Daoy (cell line): Measurements from ENCODE around the gene FOXP1. TPM values are rescaled to one million over a fixed set of nuclear protein-coding genes. Genes with fewer than 3 reads are reported as not detected.
"Not testable (repeated sequence)": the region's sequence is repeated elsewhere in the genome, so short reads cannot be mapped to it uniquely, and the experiment has no call there.

Experiments used
- DNase-seq: peaks from one replicate; pipeline ENCODE4 v3.0.0-alpha.2; 2015; ENCODE audit warnings: low read depth
- total RNA-seq: library from RNA; depleted of rRNA; stranded (reverse); fragments of >200 nt; shearing (Covaris generic); gene quantifications from 2 replicates; pipeline ENCODE4 v1.2.3, GENCODE V29; 2014

The FOXP1 gene
- total RNA-seq, 1 experiment from 2014 or later, result 42.6 TPM

DNA sequence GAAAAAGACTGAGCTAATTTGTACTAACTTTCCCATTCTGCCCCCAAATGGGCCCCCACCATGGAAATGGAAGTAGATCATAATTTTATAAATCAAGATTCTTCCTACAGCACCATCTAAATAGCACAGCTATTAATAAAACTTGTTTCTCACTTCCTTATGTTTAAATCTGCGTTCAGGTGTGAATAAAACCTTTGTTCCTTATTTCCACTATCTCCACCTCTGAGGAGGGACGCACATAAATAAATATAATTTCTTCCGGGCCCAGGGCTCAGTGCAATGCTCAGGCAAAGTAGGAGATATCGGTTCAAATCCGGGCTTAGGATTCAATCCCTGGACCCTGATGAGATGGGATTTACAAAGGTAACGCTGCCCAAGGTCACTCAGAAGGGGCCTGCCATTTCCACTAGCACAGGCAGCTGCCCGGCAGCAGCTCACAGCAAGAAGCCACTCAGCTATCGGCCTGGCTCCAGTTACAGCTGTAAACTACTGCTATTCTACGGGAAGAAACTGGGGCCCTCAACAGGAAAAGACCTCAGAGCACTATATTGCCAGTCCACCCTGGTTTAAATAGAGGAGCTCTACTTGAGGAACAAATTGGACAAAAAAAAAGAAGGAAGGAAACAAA is 52.5 kb downstream of the FOXP1 start:
- no peak for DNase-seq

DNA sequence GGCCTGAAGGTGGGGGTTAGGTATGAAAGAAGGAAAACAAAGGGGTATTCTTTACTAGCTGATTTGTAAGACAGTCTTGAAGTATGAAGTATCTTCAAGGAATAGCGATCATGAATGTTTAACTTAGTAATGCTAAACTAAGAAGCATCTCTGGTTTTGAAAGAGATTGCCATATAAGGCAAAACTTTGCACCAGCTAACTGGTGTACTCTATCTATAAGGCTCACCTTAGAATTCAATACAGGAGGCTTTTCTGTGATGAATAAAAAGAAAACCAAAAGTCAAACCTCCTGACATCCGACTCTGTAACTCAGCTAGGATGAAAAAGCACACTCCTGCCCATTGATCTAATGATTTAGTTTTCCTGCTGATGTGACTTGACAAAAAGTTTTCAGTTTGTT is 54.7 kb downstream of the FOXP1 start:
- no peak for DNase-seq

DNA sequence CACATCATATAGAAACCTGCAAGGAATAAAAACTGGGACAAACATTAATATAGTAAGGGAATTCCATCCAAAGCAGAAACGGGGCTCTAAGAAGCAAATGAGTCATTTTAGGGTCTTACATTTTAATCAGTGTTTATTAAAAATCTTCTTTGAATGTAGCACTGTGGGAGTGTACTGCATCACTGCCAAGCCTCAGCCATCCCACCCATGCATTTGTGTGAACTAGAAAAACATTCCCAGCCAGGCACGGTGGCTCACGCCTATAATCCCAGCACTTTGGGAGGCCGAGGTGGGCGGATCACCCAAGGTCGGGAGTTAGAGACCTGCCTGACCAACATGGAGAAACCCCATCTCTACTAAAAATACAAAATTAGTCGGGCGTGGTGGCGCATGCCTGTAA is 57.1 kb downstream of the FOXP1 start:
- not testable (repeated sequence) for DNase-seq

DNA sequence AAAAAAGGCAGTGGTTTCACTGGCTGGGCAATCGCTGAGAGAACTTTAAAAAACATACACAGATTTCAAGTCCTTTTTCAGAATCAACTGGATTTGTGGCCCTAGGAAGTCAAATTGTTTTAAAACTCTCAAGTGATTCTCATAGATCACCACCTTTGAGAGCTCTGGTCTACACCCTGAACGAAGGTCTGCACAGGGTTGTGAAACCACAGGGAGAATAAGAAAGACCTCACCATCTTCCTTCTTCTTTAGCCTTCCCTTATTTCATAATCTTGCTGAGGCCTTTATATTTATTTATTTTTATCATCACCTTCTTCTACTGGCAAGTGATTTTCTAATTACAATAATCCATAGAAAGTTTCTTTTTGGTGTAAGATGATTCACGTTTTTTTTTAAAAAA is 58.1 kb downstream of the FOXP1 start:
- DNase-seq, result no peak

DNA sequence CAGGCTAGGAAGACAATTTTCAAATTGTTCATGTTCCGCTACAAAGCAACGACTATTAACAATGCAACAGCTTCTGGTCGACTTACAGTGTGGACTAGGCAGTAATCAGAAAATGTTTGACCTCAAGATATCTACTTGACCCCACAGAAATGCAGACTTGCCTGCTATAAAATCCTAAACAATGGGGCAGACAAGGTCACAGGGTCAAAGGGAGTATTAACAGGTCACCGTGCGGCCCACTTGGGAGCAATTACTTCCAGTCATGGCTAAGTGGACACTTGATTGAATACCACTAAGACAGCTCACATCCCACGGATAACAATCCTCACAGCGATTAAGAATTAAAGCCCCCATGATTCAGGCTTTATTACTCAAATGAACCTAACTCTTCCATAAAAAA is 58.9 kb downstream of the FOXP1 start:
- DNase-seq, result no peak

DNA sequence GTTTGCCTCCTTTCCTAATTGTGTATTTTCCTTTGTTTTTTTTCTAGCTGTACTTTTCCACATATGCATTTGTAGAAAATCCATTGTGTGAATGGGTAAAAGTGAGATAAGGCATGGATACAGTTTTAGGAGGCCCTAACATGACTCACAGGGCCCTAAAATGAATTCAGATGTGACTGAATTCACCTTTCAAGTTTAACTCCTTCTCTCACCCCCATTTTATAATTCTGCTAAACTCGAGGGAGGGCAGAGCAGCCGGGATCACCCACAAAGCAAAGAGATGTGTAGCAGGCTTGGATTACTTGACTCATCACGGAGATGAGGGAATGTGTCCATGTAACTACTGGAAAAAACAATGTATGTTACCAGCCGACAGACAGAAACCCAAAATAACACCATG is 59.9 kb downstream of the FOXP1 start:
- peak; percentile 44 for DNase-seq

DNA sequence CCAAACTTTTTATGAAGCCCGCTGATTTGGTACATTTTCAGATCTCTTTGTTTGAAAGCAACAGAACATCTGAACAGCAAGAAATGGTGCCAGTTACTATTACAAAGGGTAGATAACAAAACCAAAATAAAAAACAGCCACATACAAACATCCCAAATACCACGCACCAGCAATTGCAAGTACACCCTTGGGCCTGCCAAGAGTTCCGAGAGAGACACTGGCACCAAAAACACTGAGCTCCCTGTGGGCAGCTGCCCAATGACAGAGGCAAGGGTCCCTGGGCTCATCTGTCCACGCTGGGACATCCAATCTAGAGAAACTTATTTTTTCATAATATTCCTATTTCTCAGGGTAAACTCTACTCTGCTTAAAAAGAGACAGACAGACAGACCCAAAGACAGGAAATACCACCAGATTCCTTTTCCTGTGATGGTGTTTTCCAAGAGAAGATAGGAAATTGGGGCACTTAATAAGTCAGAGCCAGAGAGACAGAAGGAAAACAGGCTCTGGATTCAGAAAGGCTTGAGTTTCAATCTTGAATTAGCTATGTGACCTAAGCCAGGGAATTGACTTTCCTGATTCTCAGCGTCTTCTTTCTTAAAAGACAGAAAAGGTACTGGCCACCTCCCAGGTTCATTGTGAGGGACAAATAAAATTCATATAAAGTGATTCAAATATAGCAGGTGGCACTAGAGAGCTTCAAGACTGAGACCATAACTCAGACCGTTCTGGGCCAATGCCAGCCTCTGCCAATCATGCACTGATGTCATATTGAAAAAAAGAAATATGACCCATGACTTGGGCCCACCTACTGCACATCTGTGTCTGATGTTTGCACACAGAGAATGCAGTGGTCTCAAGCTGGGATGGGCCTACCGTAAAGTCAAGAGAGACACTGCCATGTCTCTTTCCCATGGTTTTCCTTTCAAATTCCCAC is 61.3 kb downstream of the FOXP1 start:
- DNase-seq, result no peak

DNA sequence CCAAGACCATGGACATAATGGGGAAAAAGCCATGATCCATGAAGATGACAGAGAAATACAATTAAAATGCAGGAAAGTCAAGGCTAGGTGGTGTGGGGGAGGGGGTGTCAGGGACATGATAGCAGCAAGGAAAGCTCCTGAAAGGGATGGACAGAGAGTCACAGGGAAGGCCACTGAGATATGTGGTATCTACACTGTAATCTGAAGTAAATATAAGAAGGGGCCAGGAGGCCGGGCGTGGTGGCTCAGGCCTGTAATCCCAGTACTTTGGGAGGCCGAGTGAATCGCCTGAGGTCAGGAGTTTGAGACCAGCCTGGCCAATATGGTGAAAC is 62.5 kb downstream of the FOXP1 start:
- DNase-seq, result no peak

DNA sequence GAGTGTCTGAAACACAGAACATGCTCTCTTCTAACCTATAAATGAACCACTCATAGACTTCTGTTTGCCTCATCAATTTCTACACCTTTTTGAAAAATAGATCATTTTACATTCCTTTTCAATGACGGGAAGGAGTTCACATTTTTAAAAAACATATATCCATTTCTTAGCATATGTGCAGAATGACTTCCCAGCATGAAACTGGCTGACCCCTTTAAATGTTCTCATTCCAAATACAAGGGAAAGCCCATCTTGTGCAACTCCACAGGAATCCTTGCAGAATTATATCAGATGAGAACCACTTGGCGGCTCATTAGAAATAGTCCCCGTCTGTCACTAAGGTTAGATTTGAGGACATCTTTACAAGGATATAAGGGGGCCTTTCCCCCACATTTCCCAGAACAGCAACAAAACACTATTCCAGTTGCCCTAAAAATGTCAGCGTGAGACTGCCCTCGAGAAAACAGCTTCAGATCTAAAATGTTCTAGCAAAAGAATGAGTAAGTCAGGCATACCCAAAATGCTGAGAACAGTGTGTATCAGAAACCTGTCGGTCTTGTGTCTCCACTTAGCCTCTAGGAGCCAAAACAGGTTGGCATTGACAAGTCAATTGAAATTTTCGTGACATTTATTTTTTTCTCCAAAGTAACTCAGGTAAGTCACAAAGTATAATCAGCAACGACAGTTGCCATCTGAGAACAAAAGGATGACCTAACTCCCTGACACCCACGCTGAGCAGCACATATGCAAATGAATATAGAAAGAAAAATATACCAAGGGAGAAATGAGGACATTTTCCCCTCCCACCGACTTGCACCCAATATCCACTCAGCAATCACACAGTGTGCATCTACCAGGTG is 63.1 kb downstream of the FOXP1 start:
- DNase-seq, result no peak

DNA sequence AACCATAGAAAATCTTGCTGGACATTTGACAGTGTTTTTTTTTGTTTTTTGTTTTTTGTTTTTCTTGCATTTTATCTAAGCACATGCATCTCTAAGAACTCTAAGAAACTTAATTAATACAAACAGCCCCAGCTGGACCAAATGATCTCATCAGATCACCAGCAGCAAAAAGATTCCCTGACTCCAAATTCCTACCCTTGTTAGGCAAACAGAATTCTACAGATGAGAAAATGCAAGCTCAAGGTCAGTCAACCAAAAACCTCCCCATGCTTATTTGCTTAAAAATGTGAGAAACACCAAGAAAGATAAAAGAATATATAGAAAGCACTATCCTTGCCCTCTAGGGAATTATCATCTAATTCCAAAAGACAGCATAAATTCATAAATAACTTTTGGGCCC is 65.4 kb downstream of the FOXP1 start:
- no peak for DNase-seq

DNA sequence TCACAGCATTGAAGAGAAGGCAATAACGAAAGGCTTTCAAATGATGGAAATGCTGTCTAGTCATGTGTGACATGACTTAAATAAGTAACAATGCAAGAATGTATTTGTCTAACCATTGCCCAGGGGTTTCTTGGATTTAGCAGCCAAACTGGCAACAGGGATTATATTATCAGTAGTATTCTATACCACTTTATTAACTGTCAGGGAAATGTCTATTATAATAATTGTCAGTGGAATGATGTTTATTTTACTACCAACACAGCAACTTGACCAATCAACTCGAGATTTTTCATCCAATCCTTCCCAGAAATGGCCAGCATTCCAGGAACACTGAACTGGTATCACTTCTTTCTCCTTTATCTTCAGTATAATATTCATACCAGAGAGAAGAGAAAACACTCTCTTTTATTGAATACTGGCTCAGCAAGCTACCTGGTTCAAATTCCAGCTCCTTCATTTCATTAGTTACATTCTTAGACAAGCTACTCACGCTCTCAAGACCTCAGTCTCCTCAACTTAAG is 66.2 kb downstream of the FOXP1 start:
- DNase-seq, result no peak

DNA sequence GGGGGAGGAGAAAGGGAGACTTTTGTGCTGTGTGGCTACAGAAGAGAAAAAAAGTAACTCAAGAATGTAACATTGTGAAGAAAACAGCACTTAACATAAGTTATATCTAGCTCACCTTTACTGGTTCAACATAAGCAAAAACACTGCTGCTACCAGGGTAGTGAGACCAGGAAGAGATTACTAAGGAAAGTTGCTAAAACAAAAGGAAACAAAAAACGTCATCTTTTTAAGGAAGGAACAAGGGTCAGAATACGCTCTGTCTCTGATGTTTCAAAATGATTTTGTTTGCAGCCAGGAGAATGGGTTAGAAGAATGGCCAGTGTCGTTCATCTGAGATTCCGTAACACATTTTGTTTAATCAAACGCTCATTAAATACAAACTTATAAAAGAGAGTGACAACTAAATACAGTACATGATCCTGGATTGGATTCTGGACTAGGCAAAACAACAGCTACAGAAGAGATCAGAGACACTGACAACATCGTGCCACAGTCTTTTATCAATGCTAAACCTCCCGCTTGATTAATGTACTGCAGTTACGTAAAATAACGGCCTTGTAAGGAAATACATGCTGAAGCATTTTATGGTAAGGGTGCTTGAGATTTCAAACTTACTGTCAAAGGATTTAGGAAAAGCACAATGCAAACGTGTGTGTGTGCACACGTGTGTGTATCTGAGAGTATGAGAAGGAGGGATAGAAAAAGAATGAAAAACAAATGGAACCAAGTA is 67.7 kb downstream of the FOXP1 start:
- DNase-seq, result no peak

DNA sequence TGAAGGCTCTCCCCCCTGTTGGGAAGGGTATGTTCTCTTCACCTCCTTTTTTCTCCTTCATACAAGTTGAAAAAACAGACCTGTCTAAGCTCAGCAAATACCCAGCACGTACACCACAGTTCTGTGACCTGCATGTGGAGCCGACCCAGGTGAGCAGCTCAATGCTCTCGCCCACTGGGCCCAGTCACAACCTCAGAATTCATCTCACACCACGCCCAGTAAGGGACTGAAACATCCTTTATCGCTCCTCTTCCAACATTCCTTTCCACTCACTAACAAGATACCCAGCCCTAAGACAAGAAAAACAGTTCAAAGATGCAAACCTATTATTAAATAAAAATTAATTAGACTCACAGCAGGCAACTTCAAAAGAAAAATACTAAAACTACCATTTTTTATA is 68.9 kb downstream of the FOXP1 start:
- no peak for DNase-seq

DNA sequence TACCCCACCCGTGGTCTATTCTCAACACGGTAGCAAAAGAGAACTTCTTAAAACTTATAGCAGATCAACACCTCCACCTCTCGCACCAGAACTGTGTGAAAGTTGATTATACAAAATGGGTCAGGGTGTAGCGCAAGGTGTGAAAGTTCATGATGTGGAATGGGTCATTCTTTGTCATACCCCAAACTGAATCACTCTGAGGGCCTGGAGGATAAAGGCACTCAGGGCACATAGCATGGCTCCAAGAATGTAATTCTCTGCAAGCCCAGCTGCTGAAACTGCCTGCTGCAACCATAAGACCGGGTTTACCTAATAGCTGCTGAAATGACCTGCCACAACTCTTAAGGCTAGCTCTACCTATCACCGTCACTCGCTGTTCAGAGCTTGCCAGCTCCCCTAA is 70.0 kb downstream of the FOXP1 start:
- DNase-seq, result no peak

DNA sequence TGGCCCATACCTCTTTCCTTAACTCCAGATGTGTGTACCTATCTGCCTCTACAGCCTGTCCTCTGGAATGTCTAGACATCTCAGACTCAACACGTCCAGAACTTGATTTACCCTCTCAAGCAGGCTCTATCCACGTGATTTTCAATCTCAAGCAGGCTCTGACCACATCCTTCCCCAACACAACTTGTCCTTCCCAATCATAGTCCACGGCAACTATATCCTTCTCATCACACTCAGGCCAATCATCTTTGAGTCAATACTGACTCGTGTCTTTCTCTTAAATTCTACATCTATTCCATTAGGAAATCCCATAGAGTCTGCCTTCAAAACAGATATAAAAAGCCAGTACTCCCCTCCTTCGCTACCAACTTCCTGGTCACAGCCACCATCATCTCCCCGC is 70.4 kb downstream of the FOXP1 start:
- no peak for DNase-seq

DNA sequence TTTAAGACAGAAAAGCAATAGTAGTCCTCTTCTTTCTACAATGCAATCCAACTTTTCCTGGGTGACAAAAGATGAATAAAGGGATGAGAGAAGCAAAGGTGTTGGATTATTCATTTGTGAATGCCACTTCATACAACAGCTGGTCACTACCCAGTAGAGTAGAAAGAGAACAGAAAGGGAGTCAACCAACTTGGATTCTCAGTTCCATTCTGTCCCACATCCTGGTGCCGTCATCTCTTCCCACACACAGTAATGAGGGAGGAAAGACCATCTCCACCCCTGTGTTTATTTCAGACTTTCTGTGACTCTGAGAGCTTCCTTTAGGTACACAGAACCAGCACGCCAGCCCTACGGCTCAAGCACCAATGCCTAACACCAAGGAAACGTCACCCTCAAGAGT is 71.0 kb downstream of the FOXP1 start:
- no peak for DNase-seq

DNA sequence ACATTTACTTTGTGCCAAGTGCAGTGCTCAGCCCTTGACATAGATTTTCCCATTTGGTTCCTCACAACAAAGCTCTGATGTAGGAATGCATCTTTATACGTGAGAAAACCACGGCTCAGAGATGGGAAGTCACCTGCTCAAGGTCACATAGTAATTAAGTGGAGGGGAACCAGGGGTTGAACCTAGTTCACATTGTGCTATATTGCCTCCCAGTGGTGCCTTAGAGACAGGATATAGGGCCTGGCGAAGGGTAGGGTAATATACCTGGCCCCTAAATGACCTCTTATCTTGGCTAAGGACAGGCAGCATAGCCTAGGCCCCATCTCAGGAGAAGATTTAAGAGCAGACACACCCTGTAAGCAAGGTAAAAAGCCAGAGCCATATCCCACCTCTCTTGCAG is 71.5 kb downstream of the FOXP1 start:
- DNase-seq, result peak; percentile 44

DNA sequence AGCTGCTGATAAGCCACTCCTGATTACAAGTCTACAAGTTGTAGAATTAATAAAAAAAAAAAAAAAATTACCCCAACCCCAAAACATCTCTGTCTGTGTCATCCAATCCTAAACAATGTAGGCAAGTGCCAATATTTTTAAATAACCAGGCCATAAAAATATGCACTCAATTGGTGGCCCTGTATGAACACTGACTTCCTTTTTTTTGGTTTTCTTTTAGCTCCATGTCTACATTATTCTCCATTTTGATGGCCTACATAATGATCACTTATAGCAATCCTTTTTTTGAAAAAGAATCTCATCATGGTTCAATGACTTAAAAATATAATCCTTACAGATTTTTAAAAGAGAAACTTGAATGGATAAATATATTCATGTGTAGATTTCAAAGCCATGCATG is 72.1 kb downstream of the FOXP1 start:
- DNase-seq, result no peak

DNA sequence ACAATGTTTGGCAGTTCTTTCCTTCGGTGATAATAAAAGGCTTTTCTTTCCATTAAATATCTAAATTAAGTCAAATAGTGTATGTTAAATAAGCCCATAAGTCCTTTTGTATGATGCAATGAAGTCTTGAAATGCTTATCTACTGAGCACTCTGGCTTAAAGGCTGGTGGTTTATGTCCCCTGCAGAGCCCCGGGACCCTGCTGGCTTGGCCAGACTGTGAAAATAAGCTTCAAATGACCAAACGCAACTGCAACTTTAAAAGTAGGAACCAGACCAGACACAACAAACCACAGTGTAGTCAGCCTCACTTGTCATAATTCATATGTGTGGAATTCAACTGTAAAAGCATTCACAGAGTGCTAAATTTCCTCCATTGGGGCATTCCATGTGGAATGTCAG is 72.5 kb downstream of the FOXP1 start:
- peak; percentile 94 for DNase-seq

DNA sequence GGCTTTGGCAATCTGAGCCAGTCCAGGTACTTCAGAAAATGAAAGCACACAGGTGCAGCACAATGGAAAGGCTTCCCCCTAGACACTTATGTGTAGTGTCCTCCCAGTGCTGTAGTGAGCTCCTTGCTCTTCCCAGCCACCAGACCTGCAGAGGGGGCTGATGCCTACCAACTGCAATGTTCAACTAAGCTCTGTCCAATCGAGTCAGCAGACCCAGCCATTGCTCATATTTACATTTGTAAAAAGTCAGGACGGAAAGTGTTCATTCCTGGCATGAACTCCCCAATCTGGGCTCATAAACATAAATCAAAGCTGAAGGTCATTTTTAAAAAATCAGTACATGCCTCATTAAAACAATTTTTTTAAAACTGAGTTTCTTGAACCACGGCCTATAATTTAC is 73.0 kb downstream of the FOXP1 start:
- DNase-seq, result peak; percentile 70

DNA sequence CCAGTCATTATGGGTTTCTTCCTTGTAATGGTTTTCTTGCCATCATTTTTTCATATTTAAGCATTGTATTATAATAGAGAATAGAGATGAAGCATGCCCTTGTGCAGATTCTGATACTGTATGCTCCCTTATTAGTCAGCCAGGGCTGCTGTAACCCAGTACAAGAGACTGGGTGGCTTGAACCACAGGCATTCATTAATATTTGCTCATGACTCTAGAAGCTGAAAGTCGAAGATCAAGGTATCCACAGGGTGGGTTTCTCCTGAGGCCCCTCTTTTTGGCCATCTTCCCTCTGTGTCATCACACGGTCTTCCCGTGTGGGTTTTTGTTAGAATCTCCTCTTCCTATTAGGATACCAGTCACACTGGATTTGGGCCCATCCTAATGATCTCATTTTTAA is 74.5 kb downstream of the FOXP1 start:
- peak; percentile 48 for DNase-seq
